Measurements from ENCODE around the gene SURF2. TPM values are rescaled to one million over a fixed set of nuclear protein-coding genes. Genes with fewer than 3 reads are reported as not detected.

Gene SURF2
- total and polyA plus RNA-seq, 2 experiments from 2014 or later: 6.3 to 23.4 TPM

- Histone ChIP-seq H3K79me2 (ENCODE audit: insufficient read depth) (no peaks in the 10 kb centered on the region), H3K4me2 (ENCODE audit: unreplicated experiment) (no peak overlapping the region), H3K36me3 (ENCODE audit: low read depth) (peaks cover 8% of the 10 kb centered on the region), H3K9me3 (ENCODE audit: low read depth) (no peaks in the 10 kb centered on the region), H3K27me3 (replicated peaks; ENCODE audit: insufficient read depth) (no peaks in the 10 kb centered on the region), H3K27ac (no peak overlapping the region), H2AFZ (no peak overlapping the region), H3K4me3 (no peak overlapping the region), H3F3A (ENCODE audit: insufficient read depth) (peaks cover 19% of the 10 kb centered on the region), H3K4me1 (ENCODE audit: insufficient read depth) (peaks cover 12% of the 10 kb centered on the region), H4K20me1 (ENCODE audit: insufficient read depth) (no peaks in the 10 kb centered on the region), H3K9me2 (ENCODE audit: insufficient read depth) (no peaks in the 10 kb centered on the region), H3K9ac (no peak overlapping the region)
- no peak for DNase-seq
- in situ Hi-C loops (cut with MboI): no loop called here
- WGBS, 2 experiments (ENCODE audit: low coverage in 1 of 2, low lambda C conversion rate in 2 of 2, missing lambda C conversion rate in 2 of 2): 91% methylated on average over 12 of the region's 12 CpGs
- TF ChIP-seq EZH2phosphoT487 (IDR thresholded peaks at IDR 0.05; ENCODE audit: insufficient read depth, low read depth) (no peak), EZH2 (IDR thresholded peaks at IDR 0.05; ENCODE audit: insufficient read depth, poor library complexity, severe bottlenecking) (no peak)
Measured at GRCh38 chr9:133404454-133405002, 48.2 kb downstream of the SURF2 start.

GRCh38 chr9:133405508-133406438 lies 49.4 kb downstream of the SURF2 start:
- no peaks in the 10 kb centered on the region for H3K27me3 ChIP-seq (replicated peaks; ENCODE audit: insufficient read depth)
- H3K36me3 ChIP-seq (ENCODE audit: low read depth): peaks cover 13% of the 10 kb centered on the region
- H4K20me1 ChIP-seq (ENCODE audit: insufficient read depth): no peaks in the 10 kb centered on the region
- peak; percentile 75 for DNase-seq
- TF ChIP-seq EZH2phosphoT487 (IDR thresholded peaks at IDR 0.05; ENCODE audit: insufficient read depth, low read depth): no peak
- TF ChIP-seq EZH2 (IDR thresholded peaks at IDR 0.05; ENCODE audit: insufficient read depth, poor library complexity, severe bottlenecking): no peak
- peaks cover 12% of the 10 kb centered on the region for H3K4me1 ChIP-seq (ENCODE audit: insufficient read depth)
- H3K4me3 ChIP-seq: no peak overlapping the region
- H3K9me2 ChIP-seq (ENCODE audit: insufficient read depth): no peaks in the 10 kb centered on the region
- H3K79me2 ChIP-seq (ENCODE audit: insufficient read depth): peaks cover under 1% of the 10 kb centered on the region; the same call in 1 of the 2 replicates
- WGBS, 2 experiments (ENCODE audit: low coverage in 1 of 2, low lambda C conversion rate in 2 of 2, missing lambda C conversion rate in 2 of 2): 54 to 55% methylated on average over 19 of the region's 19 CpGs
- H3F3A ChIP-seq (ENCODE audit: insufficient read depth): peaks cover 22% of the 10 kb centered on the region
- in situ Hi-C loops (cut with MboI): no loop called here
- H2AFZ ChIP-seq: no peak overlapping the region
- H3K9me3 ChIP-seq (ENCODE audit: low read depth): no peaks in the 10 kb centered on the region
- peak overlapping the region; percentile 12 for H3K4me2 ChIP-seq (ENCODE audit: unreplicated experiment)
- peak overlapping the region; percentile 53 for H3K27ac ChIP-seq
- peak overlapping the region; percentile 12; the same call in 1 of the 2 replicates for H3K9ac ChIP-seq

GRCh38 chr9:133406480-133407307 lies 50.3 kb downstream of the SURF2 start:
- H3K9me2 ChIP-seq (ENCODE audit: insufficient read depth): no peaks in the 10 kb centered on the region
- H3K4me1 ChIP-seq (ENCODE audit: insufficient read depth): peaks cover 12% of the 10 kb centered on the region
- H3K36me3 ChIP-seq (ENCODE audit: low read depth): peaks cover 20% of the 10 kb centered on the region
- peak overlapping the region; percentile 53; the same call in 1 of the 2 replicates for H3K27ac ChIP-seq
- no peak overlapping the region for H3K9ac ChIP-seq
- H3K79me2 ChIP-seq (ENCODE audit: insufficient read depth): peaks cover 10% of the 10 kb centered on the region; the same call in 1 of the 2 replicates
- no peak overlapping the region for H2AFZ ChIP-seq
- H3F3A ChIP-seq (ENCODE audit: insufficient read depth): peaks cover 22% of the 10 kb centered on the region
- peak; percentile 81 for DNase-seq
- no peaks in the 10 kb centered on the region for H3K27me3 ChIP-seq (replicated peaks; ENCODE audit: insufficient read depth)
- H3K9me3 ChIP-seq (ENCODE audit: low read depth): no peaks in the 10 kb centered on the region
- in situ Hi-C loops (cut with MboI): no loop called here
- H3K4me3 ChIP-seq: no peak overlapping the region
- WGBS, 2 experiments (ENCODE audit: low coverage in 1 of 2, low lambda C conversion rate in 2 of 2, missing lambda C conversion rate in 2 of 2): 55 to 64% methylated on average over 21 to 24 of the region's 24 CpGs
- no peak overlapping the region for H3K4me2 ChIP-seq (ENCODE audit: unreplicated experiment)
- H4K20me1 ChIP-seq (ENCODE audit: insufficient read depth): no peaks in the 10 kb centered on the region
- no peak for TF ChIP-seq EZH2phosphoT487 (IDR thresholded peaks at IDR 0.05; ENCODE audit: insufficient read depth, low read depth)
- no peak for TF ChIP-seq EZH2 (IDR thresholded peaks at IDR 0.05; ENCODE audit: insufficient read depth, poor library complexity, severe bottlenecking)

- H4K20me1 ChIP-seq (ENCODE audit: insufficient read depth): no peaks in the 10 kb centered on the region
- H3K4me2 ChIP-seq (ENCODE audit: unreplicated experiment): no peak overlapping the region
- 90 to 92% methylated on average over 1 of the region's 1 CpG for WGBS, 2 experiments (ENCODE audit: low coverage in 1 of 2, low lambda C conversion rate in 2 of 2, missing lambda C conversion rate in 2 of 2)
- H3K79me2 ChIP-seq (ENCODE audit: insufficient read depth): peaks cover 22% of the 10 kb centered on the region
- no peak overlapping the region for H3K4me3 ChIP-seq
- no peak overlapping the region for H3K27ac ChIP-seq
- in situ Hi-C loops (cut with MboI): no loop called here
- no peak overlapping the region for H3K9ac ChIP-seq
- H3K9me3 ChIP-seq (ENCODE audit: low read depth): no peaks in the 10 kb centered on the region
- TF ChIP-seq EZH2phosphoT487 (IDR thresholded peaks at IDR 0.05; ENCODE audit: insufficient read depth, low read depth) (no peak), EZH2 (IDR thresholded peaks at IDR 0.05; ENCODE audit: insufficient read depth, poor library complexity, severe bottlenecking) (no peak)
- peaks cover 22% of the 10 kb centered on the region for H3F3A ChIP-seq (ENCODE audit: insufficient read depth)
- peaks cover 12% of the 10 kb centered on the region for H3K4me1 ChIP-seq (ENCODE audit: insufficient read depth)
- H3K27me3 ChIP-seq (replicated peaks; ENCODE audit: insufficient read depth): no peaks in the 10 kb centered on the region
- peaks cover 20% of the 10 kb centered on the region for H3K36me3 ChIP-seq (ENCODE audit: low read depth)
- no peak overlapping the region for H2AFZ ChIP-seq
- H3K9me2 ChIP-seq (ENCODE audit: insufficient read depth): no peaks in the 10 kb centered on the region
- no peak for DNase-seq
Measured at GRCh38 chr9:133408042-133408441, 51.7 kb downstream of the SURF2 start.

Small RNAs within 50 kb of the gene (small RNA-seq; reads per million reads assigned to genes)
- gene RF00019 (ENCODE audit: low read depth, low replicate concordance): not detected
- gene SNORD24 (ENCODE audit: low read depth, low replicate concordance): not detected
- not detected for gene SNORD36A (ENCODE audit: low read depth, low replicate concordance)
- not detected for gene SNORD36B (ENCODE audit: low read depth, low replicate concordance)
- gene SNORD36C (ENCODE audit: low read depth, low replicate concordance): not detected

Other genes with a start within 250 kb of the SURF2 start
- 21.7 and 51.7 TPM in 2 replicates for gene RALGDS, start 235.3 kb upstream of the SURF2 start, total RNA-seq (2014; rRNA removed; shearing (Covaris generic))
- 8.5 and 8.9 TPM in 2 replicates for gene RALGDS, start 235.3 kb upstream of the SURF2 start, polyA plus RNA-seq (2016; fragmentation: Nextera tagmentation; extraction: Ambion mirVana)
- gene GBGT1, start 192.6 kb upstream of the SURF2 start, total RNA-seq (2014; rRNA removed; shearing (Covaris generic)): 2.7 and 3.1 TPM in 2 replicates
- gene GBGT1, start 192.6 kb upstream of the SURF2 start, polyA plus RNA-seq (2016; fragmentation: Nextera tagmentation; extraction: Ambion mirVana): 0.95 and 1.3 TPM in 2 replicates
- not detected in 2 replicates for gene OBP2B, start 147.3 kb upstream of the SURF2 start, total RNA-seq (2014; rRNA removed; shearing (Covaris generic))
- gene OBP2B, start 147.3 kb upstream of the SURF2 start, polyA plus RNA-seq (2016; fragmentation: Nextera tagmentation; extraction: Ambion mirVana): not detected in 2 replicates
- not detected in 2 replicates for gene ABO, start 81.3 kb upstream of the SURF2 start, total RNA-seq (2014; rRNA removed; shearing (Covaris generic))
- not detected in 2 replicates for gene ABO, start 81.3 kb upstream of the SURF2 start, polyA plus RNA-seq (2016; fragmentation: Nextera tagmentation; extraction: Ambion mirVana)
- gene SURF6, start 20.4 kb upstream of the SURF2 start, total RNA-seq (2014; rRNA removed; shearing (Covaris generic)): 10.8 and 18.2 TPM in 2 replicates
- 13.4 and 14.8 TPM in 2 replicates for gene SURF6, start 20.4 kb upstream of the SURF2 start, polyA plus RNA-seq (2016; fragmentation: Nextera tagmentation; extraction: Ambion mirVana)
- gene MED22, start 8.4 kb upstream of the SURF2 start, total RNA-seq (2014; rRNA removed; shearing (Covaris generic)): 24.4 and 28.6 TPM in 2 replicates
- gene MED22, start 8.4 kb upstream of the SURF2 start, polyA plus RNA-seq (2016; fragmentation: Nextera tagmentation; extraction: Ambion mirVana): 14.1 and 14.5 TPM in 2 replicates
- 1,262 and 1,382 TPM in 2 replicates for gene RPL7A, start 8.3 kb upstream of the SURF2 start, total RNA-seq (2014; rRNA removed; shearing (Covaris generic))
- 437 and 458 TPM in 2 replicates for gene RPL7A, start 8.3 kb upstream of the SURF2 start, polyA plus RNA-seq (2016; fragmentation: Nextera tagmentation; extraction: Ambion mirVana)
- gene SURF1, start 63 bp upstream of the SURF2 start, total RNA-seq (2014; rRNA removed; shearing (Covaris generic)): 27.7 and 29.1 TPM in 2 replicates
- 57.4 and 62.9 TPM in 2 replicates for gene SURF1, start 63 bp upstream of the SURF2 start, polyA plus RNA-seq (2016; fragmentation: Nextera tagmentation; extraction: Ambion mirVana)
- 638 and 670 TPM in 2 replicates for gene SURF4, start 19.5 kb downstream of the SURF2 start, total RNA-seq (2014; rRNA removed; shearing (Covaris generic))
- 406 and 420 TPM in 2 replicates for gene SURF4, start 19.5 kb downstream of the SURF2 start, polyA plus RNA-seq (2016; fragmentation: Nextera tagmentation; extraction: Ambion mirVana)
- 0.32 and 3.4 TPM in 2 replicates for gene STKLD1, start 19.8 kb downstream of the SURF2 start, total RNA-seq (2014; rRNA removed; shearing (Covaris generic))
- gene STKLD1, start 19.8 kb downstream of the SURF2 start, polyA plus RNA-seq (2016; fragmentation: Nextera tagmentation; extraction: Ambion mirVana): 0.38 and 1.5 TPM in 2 replicates
- gene REXO4, start 61.5 kb downstream of the SURF2 start, total RNA-seq (2014; rRNA removed; shearing (Covaris generic)): 17.3 and 26.9 TPM in 2 replicates
- gene REXO4, start 61.5 kb downstream of the SURF2 start, polyA plus RNA-seq (2016; fragmentation: Nextera tagmentation; extraction: Ambion mirVana): 17.5 and 22.1 TPM in 2 replicates
- gene ADAMTS13, start 65.8 kb downstream of the SURF2 start, total RNA-seq (2014; rRNA removed; shearing (Covaris generic)): 2.1 and 2.2 TPM in 2 replicates
- 0.86 and 1.4 TPM in 2 replicates for gene ADAMTS13, start 65.8 kb downstream of the SURF2 start, polyA plus RNA-seq (2016; fragmentation: Nextera tagmentation; extraction: Ambion mirVana)
- 7.0 and 8.5 TPM in 2 replicates for gene CACFD1, start 103.4 kb downstream of the SURF2 start, total RNA-seq (2014; rRNA removed; shearing (Covaris generic))
- gene CACFD1, start 103.4 kb downstream of the SURF2 start, polyA plus RNA-seq (2016; fragmentation: Nextera tagmentation; extraction: Ambion mirVana): 4.7 and 5.1 TPM in 2 replicates
- 10.1 and 12.0 TPM in 2 replicates for gene SLC2A6, start 122.5 kb downstream of the SURF2 start, total RNA-seq (2014; rRNA removed; shearing (Covaris generic))
- gene SLC2A6, start 122.5 kb downstream of the SURF2 start, polyA plus RNA-seq (2016; fragmentation: Nextera tagmentation; extraction: Ambion mirVana): 6.8 and 8.6 TPM in 2 replicates
- gene MYMK, start 168.4 kb downstream of the SURF2 start, total RNA-seq (2014; rRNA removed; shearing (Covaris generic)): not detected in 2 replicates
- not detected in 2 replicates for gene MYMK, start 168.4 kb downstream of the SURF2 start, polyA plus RNA-seq (2016; fragmentation: Nextera tagmentation; extraction: Ambion mirVana)
- 0.11 TPM in 1 of 2 replicates, not detected in the other for gene ADAMTSL2, start 178.2 kb downstream of the SURF2 start, total RNA-seq (2014; rRNA removed; shearing (Covaris generic))
- gene ADAMTSL2, start 178.2 kb downstream of the SURF2 start, polyA plus RNA-seq (2016; fragmentation: Nextera tagmentation; extraction: Ambion mirVana): not detected in 2 replicates

Data from GM23248 (cell line).